GM21360 (cell line): ENCODE data around the gene SPR.

Experiments used
- ATAC-seq: cut with Tn5 transposase; IDR thresholded peaks from one replicate; pipeline ENCODE4 v1.9.1; 2021; ENCODE audit warnings: mild to moderate bottlenecking, moderate library complexity; ENCODE audit not compliant: unreplicated experiment

SPR gene

DNA sequence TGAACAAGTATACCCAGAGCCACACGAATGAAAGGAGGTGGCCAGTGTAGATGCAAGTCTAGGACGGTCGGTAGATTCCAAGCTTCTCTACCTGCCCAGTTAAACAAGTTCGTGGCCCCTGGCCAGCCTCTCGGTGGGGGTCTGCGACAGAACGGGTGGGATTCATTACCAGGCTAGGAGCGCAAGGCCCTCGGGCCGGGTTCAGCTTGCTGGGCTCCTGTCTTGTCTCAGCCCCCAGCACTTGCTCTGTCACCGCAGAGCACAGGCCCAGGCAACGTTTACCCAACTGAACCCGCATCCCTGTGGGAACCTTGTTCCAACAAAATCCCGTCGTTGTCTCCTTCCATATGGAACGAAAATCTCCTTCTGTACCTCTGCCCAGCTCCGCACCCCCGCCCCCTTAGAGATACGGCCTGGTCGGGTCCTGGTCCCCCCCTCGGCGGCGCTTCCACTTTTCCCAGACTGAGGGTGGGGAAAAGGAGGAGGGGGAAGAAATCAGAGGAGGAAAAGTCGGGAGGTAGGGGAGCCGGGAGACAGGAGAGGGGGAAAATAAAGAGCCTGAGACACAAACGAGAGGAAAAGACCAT lies 28.2 kb downstream of the SPR start:
- no peak for ATAC-seq

DNA sequence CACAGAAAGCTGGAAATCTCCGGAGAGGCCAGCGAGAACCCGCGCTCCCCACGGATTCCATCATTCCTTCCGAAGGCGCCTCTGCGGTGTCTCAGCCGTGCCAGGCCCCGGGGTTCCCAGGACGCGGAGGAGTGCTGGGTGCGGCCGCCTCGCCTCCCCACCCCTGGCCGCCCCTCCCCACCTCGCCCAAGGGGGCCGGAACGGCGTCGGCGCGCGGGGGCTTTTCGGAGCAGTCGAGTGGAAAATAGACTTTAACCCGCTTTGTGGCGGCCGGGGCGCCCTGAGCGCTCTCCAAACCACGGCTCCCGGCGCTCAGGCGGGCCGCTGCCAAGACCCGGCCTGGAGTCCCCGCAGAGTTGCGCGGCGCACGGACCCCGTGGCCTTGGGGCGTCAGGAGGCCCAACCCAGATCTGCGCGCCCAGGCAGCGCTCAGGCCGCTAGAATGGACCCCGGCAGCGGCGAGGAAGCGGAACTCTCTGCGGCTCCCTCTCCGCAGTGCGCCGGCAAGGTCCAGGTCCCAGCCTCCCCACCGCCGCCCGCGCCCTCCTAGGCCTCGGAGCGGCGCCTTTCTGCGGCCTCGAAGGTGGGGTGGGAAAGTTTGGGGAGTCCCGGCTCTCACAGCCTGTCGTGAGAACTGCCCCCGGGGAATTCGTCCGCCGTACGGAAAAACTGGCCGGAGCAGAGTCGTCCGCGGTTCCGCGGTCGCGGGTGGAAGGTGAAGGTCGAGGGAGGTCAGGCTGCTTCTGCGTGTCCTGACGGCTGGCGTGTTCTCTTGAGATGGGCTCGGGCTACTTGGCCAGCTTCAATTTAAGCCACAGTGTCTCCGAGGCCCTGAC lies 28.9 kb downstream of the SPR start:
- ATAC-seq, result peak; percentile 57

DNA sequence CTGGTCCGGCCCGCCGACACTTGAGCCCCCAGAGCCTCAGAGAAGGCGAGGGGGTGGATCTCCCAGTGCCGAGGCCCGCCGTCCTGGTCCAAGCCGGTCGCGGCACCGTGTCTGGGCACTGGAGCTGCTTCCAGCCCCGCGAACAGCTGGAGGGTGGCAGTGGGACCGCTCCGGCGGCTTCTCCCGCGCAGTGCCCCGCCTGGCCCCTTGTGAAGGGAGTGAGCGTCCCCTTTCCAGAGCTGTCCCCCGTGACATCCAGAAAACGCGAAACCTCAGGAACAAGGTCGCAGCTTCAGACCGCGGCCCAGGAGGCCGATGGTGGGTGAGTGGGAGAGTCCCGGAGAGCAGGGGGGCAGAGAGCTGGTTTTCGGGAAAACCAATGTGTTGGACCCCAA lies 29.5 kb downstream of the SPR start:
- ATAC-seq, result no peak

DNA sequence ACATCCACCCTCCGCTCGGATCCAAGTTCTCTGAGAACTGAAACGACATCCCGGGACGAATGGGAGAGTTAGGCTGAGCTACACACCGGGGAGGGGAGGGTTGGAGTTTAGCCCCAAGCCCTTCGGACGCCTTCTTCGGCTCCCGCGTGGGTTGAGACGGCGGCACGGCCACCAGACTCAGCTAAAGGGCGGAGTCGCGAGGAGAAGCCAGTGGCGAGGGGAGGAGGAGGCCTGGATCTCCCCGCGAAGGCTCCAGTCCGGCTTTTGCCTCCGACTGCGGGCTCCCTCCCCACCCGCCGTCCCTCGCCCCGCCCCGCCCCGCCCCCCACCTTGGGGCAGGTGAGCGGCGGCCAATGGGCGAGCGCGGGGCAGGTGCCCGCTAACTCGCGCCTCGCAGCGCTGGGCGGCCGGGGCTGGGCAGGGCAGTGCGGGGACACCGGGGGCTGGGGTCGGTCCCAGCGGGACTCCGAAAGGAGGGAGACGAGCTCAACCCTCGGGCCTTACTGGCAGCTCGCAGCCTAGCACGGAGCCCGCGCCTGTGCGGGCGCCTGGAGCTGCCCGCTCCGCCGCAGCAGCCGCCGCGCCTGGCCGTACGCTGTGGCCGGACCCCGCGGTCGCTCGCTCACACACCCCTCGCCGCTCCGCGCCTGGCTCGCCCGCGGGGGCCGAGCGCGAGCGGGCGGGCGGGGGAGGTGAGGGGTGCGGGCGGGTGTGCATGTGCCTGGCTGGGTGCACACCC lies 30.1 kb downstream of the SPR start, which contains the start of gene EMX1:
TSS of gene EMX1 (plus strand) at position 382 of the 739 bp plus-strand sequence. CDS start at position 716, 334 bp downstream.
- ATAC-seq, result no peak

DNA sequence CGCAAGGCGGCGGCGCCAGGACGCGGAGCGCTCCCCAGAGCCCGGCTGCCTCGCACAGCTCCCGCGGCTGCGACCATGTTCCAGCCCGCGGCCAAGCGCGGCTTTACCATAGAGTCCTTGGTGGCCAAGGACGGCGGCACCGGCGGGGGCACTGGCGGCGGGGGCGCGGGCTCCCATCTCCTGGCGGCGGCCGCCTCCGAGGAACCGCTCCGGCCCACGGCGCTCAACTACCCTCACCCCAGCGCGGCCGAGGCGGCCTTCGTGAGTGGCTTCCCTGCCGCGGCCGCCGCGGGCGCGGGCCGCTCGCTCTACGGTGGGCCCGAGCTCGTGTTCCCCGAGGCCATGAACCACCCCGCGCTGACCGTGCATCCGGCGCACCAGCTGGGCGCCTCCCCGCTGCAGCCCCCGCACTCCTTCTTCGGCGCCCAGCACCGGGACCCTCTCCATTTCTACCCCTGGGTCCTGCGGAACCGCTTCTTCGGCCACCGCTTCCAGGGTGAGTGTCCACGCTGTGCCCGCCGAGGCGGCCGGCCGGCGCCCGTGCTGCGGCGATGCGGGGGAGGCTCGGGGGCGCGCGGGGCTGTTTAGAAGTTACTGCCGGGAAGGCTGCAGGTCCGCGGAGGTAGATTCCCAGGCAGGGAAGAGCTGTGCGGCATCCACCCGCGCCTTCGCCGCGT lies 30.8 kb downstream of the SPR start:
- ATAC-seq, result no peak

DNA sequence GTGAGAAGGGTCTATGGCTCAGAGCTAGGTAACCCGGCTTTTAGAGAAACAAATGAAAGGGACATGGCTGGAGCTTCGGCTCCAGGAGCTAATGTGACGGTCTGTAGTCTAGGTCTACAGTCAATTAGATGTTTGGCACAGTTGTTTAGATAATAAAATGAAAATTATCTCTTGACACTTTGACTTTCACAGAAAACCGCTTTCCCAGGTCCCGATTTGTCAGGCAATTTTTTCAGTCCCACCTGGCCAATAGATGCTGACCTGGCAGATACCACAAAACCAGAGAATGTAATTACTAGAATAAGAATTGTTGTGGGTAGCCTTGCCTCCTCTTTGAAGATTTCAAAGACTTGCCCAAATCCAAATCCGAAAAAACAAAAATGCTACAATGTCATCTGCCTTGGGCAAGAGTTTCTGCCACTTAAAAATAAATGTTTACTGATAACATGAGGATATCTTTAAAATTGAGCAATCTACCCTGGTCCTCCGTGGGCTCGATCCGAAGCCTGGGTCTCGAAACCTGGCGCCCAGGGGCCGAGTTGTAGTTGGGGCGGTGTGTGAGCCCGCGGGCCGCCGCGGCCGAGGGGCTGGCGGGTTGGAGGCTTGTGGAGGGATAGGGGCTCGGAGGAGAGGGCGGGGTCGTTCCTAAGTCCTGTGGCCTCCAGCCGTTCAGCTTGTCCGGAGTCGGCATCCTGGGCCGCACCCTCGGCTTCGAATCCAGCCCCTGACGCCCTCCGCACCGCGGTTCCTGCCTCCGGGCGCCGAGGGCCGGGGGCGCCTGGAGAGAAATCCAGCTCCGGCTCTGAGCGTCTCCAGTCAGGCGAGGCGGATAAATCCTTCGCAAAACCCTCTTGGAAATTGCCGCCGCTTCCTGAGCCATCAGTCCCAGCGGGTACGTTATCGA lies 32.5 kb downstream of the SPR start:
- no peak for ATAC-seq

DNA sequence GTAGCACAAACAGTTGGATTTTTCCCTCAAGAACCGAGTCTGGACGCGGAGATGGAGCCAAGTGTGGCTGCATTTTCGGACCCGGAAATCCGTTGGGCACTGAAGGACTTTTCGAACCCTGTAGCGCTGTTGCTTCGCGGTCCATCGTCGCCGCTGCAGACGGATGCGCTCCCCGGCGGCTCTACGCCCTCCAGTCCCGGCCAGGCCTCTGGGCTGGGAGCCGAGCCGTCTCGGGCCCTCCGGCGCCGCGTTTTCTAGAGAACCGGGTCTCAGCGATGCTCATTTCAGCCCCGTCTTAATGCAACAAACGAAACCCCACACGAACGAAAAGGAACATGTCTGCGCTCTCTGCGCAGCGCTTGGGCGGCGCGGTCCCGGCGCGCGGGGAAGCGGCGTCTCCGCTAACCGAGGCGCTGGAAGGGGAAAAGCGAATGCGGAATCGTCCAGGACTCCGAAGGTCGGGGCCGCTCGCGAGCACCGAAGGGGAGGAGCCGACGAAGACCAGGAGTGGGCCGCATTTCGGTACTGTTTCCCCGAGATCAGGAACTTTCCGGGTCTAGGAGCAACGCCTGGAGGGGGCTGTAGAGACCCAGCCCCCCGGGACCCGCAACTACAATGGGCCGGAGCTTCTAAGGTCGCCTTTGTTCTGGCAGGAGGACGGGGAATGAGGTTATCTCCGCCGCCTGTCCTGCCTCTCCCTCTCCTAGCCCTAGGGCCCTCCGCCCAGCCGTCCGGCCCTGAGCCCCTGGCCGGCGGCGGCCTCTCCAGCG lies 33.3 kb downstream of the SPR start:
- ATAC-seq, result no peak

DNA sequence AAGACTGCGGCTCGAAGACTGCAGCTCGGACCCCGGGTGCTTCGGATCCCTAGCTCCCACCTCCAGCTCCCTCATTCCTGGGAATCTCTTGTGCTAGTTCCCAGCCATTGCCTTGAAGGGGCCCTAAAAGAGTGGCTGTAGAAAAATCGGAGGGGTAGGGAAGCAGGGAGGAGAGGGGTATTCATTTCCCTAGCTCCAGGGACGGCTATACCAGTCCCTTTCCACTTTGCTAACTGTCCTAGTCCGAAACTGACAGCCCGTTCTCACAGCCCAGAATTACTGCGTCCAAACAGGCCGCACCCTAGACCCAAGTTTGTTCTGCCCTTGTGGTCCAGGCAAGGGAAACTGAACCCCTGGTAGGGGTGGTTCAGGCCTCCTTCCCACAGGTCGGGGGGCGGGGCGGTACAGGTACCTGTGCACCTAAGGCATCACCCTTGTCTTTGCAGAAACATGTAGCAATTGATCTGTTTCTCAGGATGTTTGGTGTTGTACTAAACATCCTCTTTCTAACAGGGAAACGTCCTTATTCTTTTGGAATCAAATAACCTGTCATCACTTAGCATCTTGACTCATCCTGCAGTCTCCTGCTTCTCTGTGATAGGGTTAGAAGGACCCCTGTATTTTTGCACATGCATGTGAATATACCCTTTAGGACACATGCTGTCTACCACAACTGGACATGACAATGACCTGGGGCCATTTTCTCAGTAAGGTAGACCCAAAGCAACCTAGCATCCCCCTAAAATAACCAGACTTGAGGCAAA lies 34.1 kb downstream of the SPR start:
- no peak for ATAC-seq

DNA sequence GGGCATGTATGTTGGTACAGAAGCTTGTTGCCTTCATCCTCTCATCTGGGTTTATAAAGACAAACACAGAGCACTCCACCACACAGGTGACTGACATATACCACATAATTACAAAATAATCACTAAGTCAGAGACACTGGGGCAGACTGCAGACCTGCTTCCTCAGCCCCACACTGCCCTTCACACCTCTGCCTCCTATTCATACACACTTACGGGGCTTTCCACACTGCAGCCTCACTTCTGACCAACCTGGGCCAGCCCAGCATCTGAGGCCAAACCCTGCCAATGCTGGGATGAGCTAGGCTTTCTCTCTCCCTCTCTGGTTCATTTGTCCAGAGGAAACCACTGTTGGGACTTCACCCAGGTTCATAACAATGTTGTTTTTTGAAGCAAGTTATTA lies 34.6 kb downstream of the SPR start:
- ATAC-seq, result no peak

DNA sequence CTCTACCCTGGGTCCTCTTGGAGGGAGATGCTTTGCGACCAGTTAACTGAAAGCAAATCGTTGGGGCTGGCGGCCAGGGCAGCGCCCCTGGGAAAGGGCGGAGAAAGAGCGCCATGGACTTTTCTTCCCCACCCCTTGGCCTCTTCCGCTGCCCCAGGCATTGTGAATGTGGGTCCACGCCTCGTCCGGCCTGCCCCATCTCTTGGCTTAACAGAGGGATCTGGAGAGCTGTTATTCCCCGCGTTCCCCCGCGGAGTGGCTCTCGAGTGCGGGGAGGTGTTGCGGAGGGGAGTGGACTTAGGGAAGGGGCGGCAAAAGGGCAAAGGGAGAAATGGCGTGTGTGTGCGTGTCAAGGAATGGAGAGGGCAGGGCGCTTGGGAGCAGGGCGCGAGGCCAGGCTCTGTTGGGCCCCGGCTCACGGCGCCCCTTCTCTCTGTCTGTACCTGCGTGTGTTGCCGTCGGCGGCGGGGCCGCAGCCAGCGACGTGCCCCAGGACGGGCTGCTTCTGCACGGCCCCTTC lies 36.7 kb downstream of the SPR start:
- ATAC-seq, result no peak

DNA sequence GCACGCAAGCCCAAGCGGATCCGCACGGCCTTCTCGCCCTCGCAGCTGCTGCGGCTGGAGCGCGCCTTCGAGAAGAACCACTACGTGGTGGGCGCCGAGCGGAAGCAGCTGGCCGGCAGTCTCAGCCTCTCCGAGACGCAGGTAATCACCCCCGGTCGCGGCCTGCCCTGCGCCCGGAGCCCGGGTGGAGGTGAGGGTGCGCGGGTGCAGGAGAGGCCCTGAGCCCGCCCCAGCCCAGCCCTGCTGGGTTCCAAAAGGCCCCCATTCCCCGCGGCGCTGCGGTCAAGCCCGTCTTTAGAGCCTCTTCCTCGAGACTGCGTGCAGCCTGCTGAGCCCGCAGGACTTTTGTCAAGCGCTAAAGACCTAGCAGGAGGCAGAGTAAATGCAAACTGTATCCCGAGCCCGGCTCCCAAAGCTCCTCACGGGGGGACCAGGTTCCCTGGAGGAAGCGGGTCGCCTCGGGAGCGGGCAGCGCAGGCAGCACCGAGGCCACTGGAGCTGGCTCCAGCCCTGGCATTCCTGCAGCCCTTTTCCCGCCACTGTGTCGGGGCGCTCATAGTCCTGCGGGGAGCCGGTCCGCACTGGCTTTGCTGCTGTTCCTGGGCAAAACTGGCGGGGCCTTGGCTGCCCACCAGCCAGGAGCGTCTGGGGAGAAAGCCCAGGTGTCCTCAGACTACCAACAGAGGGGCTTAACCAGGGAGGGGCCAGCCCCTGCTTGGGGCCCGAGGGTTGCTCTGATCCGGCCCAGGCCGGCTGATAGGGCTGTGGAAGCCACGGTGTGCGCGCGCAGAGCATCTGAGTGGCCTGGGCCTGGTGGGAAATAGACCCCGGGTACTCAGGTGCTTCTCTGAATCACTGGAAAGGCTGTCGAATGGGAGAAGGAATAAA lies 37.4 kb downstream of the SPR start:
- ATAC-seq, result no peak

DNA sequence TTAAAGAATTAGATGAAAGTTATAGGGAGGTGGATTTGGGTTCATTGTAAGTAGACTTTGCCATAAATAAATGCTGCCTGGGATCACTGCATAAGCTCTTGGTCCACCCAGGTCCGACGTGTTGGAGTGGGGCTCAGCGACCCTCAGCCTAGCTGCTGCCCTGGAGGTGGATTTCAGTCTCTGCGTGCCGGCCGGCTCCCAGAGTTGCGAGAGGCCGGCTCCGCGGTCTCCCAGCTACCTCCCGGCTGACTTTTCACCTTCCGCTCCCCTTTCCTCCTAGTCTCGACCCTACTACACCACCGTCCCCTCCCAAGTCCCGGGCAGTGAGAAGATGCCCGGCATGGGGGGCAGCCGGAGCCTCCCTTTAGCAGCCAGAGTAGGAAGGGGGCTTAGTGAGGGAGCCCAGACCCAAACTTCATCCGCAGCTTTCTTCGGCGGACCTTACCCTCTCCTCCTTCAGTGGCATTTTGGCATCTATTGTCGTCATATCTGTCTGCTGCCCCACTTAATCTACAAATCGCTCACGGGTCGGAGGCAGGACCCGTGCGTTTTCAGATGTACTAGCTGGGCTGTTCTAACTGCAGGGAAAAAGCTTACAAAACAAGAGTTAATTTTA lies 38.2 kb downstream of the SPR start:
- no peak for ATAC-seq

DNA sequence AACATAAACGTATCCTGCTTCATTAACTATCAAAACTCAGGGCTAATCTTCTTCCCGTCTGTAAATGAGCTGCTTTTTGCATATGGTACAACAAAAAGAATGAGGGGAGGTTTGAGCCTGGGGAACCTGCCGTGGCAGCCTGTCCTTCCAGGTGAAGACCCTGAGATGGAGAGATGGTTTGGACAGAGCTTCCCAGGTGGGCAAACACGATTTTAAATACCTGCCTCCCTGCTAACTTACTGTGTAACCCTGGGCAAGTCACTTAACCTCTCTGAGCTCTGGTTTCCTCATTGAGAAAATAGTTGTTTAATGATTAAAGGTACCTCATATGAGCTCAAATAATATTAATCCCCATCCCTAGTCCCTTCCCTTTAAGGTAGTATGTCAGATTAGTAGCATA lies 39.2 kb downstream of the SPR start:
- no peak for ATAC-seq

DNA sequence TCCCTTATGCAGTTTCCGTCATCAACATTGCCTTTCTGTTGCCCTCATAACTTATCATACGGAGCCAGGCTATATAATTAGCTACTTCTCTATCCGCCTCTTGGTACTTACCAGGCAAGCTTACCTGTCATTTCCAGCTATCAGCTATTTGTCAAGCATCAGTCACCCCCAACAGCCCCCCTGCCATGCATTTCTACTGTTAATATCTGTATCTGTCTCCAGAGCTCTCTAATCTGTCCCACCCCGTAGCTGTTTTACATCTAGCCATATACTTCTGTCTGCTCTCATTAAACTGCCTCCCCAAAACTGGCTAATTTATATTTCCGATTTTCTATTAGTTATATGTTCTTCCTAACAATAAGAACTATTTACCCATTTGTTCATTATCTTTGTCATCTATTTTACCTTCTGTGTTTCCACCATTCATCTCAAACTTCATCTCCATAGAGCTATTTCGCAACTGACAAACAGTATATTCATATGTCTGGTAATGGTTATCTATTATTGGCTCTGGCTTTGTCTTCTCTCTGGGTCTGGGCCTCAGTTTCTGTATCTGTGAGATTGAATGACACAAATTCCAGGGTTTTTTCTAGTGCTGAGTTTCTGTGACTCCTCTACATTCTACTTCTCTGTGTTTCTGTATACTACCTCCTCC lies 39.7 kb downstream of the SPR start:
- no peak for ATAC-seq

DNA sequence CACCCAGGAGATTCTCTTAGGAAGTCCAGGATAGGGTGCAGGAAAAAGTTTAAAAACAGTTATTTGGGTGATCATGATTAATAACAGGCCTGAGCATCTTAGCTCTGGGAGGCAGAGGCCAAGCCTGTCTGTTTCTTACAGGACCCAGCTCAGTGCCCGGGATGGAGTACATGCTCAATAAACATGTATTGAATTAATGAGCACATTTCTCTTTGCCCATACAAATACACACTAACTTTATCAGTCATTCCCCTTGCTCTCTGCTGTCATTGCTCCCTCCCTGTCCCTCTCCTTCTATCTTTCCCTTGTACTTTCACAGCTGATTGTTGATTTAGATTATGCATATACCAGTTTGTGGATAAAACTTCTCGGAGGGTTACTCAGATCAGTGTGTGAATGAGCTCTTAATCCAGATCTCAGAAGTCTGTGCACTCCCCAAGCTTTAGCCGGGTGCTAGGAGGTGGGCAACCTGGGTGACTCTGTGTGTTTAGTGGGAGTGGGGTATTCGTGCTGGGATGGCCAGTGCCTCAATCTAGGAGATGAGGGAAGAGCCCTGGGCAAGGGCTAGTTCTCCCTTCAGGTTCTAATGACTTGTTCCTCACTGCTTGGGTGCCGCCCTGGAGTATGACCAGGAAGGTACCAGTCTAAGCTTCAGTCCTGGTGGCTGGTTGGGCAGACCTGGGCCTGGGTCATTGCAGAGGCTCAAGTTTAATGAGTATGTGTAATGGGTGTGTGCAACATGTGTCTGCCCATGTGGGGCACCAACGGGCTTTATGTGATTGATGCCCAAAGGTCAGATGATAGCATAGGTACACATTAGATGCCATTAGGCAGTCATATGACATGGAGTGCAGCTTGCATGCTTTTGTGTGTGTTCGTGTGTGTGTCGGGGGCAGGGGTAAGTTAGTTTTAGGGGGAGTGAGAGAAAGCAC lies 40.7 kb downstream of the SPR start:
- no peak for ATAC-seq

DNA sequence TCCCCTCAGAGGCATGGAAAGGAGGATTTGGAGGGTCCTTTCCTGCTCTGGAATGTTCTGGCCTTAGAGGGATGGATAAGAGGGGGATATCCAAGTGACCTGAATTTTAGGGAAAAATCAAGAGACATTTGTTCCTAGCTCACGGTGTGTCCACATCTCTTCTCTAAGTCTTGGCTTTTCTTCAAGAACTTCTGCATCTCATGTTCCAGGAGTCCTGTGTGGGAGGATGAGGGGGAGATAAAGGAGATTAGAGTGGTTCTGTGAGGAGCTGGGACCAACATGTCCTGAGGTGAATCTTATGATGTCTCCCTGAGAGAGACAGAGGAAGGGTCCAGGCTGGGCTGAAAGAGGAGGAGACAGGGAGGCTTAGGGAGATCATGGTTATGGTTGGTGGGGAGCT lies 41.8 kb downstream of the SPR start:
- no peak for ATAC-seq
